C4-2B (cell line): Measurements from ENCODE around the gene BCL11B.

Source experiments
- H3K27ac ChIP-seq: fragments of 450-650 bp; 2 replicates; pipeline ENCODE4 v1.5.1; 2017
- ZFX ChIP-seq: fragments of 450-650 bp; IDR thresholded peaks from 2 replicates; pipeline ENCODE4 v1.6.1; 2017
- TF ChIP-seq, protein P1 (sequence below): fragments of 450-650 bp; conservative IDR thresholded peaks from 2 replicates; pipeline ENCODE4 v1.5.1; 2017; ENCODE audit warnings: mild to moderate bottlenecking

Gene BCL11B

DNA sequence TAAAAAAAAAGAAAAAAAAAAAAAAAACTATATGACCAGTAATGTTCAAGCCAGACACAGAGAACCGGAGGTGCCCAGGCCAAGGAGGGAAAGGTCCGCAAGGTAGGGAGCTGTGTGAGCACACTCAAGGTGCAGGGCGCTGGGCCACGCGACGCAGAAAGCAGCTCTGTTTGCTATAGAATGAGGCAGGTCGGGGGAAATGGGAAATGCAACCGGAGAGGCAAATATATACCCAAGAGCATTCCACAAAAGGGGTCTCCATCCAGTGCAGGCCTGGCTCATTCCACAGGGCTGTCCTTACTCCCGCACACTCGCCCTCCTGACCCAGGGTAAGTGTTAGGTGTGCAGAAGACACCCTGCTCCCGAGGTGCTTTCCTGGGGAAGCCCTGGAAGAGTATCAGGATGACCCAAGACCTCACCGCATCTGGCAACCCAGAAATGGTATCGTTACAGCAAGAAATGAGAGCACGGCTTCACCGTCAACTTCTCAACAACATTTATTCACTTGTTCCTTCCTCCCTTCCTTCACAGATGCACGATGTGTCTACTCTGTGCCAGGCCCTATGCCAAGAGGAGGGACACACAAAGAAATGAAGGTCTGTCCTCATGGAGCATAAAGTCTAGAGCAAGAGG lies 86.4 kb downstream of the BCL11B start:
- no peak for TF ChIP-seq ZFX
- TF ChIP-seq, protein P1, sequence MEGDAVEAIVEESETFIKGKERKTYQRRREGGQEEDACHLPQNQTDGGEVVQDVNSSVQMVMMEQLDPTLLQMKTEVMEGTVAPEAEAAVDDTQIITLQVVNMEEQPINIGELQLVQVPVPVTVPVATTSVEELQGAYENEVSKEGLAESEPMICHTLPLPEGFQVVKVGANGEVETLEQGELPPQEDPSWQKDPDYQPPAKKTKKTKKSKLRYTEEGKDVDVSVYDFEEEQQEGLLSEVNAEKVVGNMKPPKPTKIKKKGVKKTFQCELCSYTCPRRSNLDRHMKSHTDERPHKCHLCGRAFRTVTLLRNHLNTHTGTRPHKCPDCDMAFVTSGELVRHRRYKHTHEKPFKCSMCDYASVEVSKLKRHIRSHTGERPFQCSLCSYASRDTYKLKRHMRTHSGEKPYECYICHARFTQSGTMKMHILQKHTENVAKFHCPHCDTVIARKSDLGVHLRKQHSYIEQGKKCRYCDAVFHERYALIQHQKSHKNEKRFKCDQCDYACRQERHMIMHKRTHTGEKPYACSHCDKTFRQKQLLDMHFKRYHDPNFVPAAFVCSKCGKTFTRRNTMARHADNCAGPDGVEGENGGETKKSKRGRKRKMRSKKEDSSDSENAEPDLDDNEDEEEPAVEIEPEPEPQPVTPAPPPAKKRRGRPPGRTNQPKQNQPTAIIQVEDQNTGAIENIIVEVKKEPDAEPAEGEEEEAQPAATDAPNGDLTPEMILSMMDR, result no peak
- no peak overlapping the region for H3K27ac ChIP-seq

DNA sequence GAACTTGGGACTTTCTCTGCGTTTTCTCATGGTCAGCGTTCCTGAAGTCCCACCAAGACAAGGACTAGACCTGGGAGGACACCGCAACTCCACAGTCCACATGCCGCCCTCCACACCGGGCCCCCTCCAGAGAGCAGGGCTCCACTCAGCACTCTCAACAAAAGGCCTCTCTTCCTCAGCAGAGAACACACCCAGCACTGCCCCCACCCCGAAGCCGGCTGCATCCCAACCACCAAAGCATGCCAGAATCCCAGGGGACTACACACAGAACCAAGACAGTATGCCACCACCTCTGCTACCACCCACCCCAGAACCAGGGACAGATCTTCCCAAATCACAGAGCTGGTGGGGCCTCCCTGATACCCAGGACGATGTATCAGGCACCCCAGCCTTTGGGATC lies 88.3 kb downstream of the BCL11B start:
- no peak overlapping the region for H3K27ac ChIP-seq
- TF ChIP-seq, protein P1, result no peak

DNA sequence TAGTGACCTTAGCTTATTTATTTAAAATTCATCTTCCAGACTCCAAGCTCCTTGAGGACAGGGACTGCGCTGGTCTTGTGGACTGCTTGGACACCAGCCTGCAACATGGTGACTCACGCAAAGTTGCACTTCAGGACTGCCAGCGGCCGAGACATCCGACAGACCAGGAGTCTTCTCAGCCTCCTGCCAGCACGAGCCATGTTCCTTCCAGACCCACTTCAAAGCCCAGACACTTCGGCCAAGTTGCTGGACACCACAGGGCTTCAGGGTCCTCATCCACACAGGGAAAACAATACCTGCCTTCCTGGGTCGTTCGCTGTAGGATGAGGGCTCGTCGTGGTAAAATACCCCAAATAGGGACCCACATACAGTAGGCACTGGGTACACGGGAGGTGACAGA lies 88.7 kb downstream of the BCL11B start:
- H3K27ac ChIP-seq, result no peak overlapping the region
- TF ChIP-seq ZFX, result no peak
- TF ChIP-seq, protein P1, result no peak

DNA sequence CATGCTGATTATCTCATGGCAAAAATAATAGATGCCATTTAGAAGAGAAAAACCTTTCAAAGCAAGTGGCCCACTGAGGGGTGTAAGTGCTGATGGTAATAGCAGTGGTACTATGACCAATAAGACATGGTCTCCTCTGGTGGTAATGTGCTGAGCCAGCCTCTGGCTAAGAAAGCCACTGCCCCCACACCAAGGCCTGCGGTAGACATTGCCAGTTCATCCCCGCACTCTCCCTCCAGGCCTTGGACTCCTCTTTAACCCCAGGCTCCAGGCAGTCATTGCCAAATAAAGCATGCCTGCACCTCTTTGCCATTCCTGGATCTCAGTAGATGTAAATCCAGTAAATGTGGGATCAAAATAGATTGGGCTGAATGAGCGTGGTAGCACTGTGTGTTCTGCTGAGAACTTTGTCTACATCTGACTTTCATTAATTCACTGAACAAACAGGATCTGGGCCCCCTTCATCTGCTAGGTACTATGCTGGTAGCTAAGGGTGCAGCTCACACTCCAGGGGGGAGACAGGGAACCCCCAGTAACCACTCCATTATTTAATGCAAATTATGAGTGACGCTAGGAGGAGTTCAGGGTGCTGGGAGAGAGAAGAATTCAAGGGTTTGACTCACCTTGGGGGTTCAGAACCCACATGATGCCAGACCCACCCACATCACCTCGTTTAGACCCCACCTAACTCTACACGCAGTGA lies 89.3 kb downstream of the BCL11B start:
- TF ChIP-seq, protein P1, result no peak
- TF ChIP-seq ZFX, result no peak
- no peak overlapping the region for H3K27ac ChIP-seq

DNA sequence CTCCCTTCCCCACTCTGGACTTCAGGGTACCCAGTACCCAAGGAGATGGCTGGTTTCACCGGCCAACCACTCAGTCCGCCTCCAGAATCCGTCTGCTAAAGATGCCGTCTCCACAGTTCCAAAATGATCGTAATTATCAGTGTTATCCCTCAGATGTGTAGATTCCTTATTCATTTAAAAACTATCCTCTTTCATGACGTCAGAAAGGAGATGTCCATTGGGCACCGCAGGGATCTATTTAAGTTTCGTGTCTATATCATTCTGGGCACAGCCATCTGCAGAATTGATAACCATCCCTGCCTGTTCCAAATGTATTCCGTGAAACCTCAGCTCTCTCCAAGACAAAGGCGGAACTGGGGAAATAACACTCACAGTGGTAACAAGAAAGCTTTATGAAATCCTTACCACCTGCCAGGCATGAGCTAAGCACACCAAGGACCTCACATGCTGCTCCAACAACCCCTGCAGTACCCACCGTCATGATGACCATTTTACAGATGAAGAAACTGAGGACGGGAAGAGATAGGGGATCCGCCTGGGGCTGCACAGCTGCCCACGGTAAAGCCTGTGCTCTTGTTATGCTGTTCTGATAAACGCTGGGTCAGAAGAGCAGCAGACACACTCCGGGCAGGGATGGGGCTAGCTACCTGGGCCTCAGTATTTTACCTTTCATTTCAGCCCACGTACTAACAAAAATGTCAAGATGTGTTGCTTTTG lies 90.0 kb downstream of the BCL11B start:
- TF ChIP-seq ZFX, result no peak
- TF ChIP-seq, protein P1, result no peak
- H3K27ac ChIP-seq, result no peak overlapping the region

DNA sequence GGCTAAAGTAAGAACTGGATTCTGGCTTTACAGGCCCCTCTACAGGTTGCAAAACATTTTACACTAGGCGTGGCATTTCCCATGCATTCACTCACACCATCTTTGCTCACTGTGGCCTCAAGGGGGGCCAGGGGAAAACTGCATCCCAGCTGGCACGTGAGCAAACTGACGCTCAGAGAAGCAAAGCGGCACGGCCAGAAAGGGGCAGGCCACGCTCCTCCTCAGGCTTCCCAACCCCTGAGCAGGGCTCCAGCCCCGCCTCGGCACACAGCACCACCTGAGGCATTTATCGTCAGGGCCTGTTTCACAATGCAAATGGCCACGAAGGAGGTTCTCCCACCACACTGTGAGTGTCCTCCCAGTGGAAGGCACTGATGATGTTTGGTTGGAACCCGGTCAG lies 90.8 kb downstream of the BCL11B start:
- no peak overlapping the region for H3K27ac ChIP-seq
- no peak for TF ChIP-seq ZFX
- TF ChIP-seq, protein P1, result no peak

DNA sequence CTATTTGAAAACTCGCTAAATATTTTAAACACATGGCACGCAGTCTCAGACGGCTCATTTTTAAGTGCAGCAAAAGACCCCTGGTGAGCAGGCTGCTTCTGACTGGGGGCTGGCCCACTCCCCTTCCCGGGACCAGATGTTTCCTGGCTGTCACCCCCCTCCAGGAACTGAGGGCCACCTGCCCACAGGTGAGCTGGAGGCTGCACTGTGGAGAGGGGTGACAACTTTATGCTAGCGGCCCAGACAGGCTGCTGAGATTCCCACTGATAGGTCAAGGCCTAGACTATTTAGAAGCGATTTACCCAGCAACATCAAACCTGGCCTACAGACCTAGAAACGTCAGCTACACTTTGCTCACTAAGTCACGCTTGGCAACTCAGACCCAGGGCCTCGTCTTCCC lies 92.1 kb downstream of the BCL11B start:
- TF ChIP-seq ZFX, result no peak
- no peak overlapping the region for H3K27ac ChIP-seq
